ENCODE measurements around the gene KCNK17. TPM values are rescaled to one million over a fixed set of nuclear protein-coding genes. Genes with fewer than 3 reads are reported as not detected.

The KCNK17 gene
- total RNA-seq, 1 donor from 2014 or later = not detected

DNA sequence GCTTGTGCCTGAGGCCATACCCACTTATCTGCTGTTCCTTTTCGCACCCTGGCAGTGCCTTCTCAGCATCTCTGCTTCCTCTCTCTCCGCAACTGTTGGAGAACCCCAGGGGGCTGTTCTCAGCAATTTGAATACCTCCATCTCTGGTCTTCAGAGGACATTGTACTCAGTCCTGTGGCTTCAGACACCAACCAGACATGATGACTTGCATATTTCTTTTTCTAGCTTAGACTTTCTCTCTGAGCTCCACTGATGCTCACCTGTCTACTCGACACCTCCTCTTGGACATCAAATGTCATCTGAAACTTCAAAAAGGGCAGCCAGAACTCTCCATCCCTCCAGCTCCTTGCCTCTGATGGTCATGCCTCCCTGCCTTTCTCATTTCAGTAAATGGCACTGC is 27.1 kb upstream of the KCNK17 start:
- no peaks in the 10 kb centered on the region for H3K36me3 ChIP-seq (ENCODE audit: insufficient read depth, low read length)
- H3K4me1 ChIP-seq (ENCODE audit: insufficient read depth, low read length) = no peaks in the 10 kb centered on the region
- H2AFZ ChIP-seq (ENCODE audit: low read depth, low read length) = no peak overlapping the region
- H3K27ac ChIP-seq (ENCODE audit: low read depth, low read length) = no peak overlapping the region
- FAIRE-seq (no peak), DNase-seq (ENCODE audit: low read depth) (no peak)
- H3K27me3 Mint-ChIP-seq (ENCODE audit: low read depth, unreplicated experiment) = peaks cover 19% of the 10 kb centered on the region
- no peaks in the 10 kb centered on the region for H3K79me2 ChIP-seq (ENCODE audit: insufficient read depth, low read length)
- H3K36me3 Mint-ChIP-seq (ENCODE audit: low read depth, unreplicated experiment) = no peaks in the 10 kb centered on the region
- H3K9ac ChIP-seq (ENCODE audit: low read length) = no peak overlapping the region
- H3K9me3 Mint-ChIP-seq (ENCODE audit: unreplicated experiment) = peaks cover 2% of the 10 kb centered on the region
- no peak overlapping the region for H3K4me3 Mint-ChIP-seq (ENCODE audit: unreplicated experiment)
- no peaks in the 10 kb centered on the region for H3K9me3 ChIP-seq (ENCODE audit: insufficient read depth, low read depth, low read length)
- H3K4me2 ChIP-seq (ENCODE audit: low read length) = no peak overlapping the region
- H4K20me1 ChIP-seq (ENCODE audit: insufficient read depth, low read length) = no peaks in the 10 kb centered on the region
- H3K27ac Mint-ChIP-seq (ENCODE audit: unreplicated experiment) = no peak overlapping the region
- TF ChIP-seq, protein P1, sequence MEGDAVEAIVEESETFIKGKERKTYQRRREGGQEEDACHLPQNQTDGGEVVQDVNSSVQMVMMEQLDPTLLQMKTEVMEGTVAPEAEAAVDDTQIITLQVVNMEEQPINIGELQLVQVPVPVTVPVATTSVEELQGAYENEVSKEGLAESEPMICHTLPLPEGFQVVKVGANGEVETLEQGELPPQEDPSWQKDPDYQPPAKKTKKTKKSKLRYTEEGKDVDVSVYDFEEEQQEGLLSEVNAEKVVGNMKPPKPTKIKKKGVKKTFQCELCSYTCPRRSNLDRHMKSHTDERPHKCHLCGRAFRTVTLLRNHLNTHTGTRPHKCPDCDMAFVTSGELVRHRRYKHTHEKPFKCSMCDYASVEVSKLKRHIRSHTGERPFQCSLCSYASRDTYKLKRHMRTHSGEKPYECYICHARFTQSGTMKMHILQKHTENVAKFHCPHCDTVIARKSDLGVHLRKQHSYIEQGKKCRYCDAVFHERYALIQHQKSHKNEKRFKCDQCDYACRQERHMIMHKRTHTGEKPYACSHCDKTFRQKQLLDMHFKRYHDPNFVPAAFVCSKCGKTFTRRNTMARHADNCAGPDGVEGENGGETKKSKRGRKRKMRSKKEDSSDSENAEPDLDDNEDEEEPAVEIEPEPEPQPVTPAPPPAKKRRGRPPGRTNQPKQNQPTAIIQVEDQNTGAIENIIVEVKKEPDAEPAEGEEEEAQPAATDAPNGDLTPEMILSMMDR (IDR thresholded peaks at IDR 0.05; ENCODE audit: insufficient read depth, low read depth, low read length) = no peak
- no peak for TF ChIP-seq EZH2 (IDR thresholded peaks at IDR 0.05; ENCODE audit: insufficient read depth, low read length)
- peaks cover 4% of the 10 kb centered on the region for H3K4me1 Mint-ChIP-seq (ENCODE audit: low read depth, unreplicated experiment)
- H3K27me3 ChIP-seq (ENCODE audit: insufficient read depth, low read length) = no peaks in the 10 kb centered on the region
- H3K4me3 ChIP-seq (ENCODE audit: insufficient read depth, low read depth, low read length) = no peak overlapping the region

DNA sequence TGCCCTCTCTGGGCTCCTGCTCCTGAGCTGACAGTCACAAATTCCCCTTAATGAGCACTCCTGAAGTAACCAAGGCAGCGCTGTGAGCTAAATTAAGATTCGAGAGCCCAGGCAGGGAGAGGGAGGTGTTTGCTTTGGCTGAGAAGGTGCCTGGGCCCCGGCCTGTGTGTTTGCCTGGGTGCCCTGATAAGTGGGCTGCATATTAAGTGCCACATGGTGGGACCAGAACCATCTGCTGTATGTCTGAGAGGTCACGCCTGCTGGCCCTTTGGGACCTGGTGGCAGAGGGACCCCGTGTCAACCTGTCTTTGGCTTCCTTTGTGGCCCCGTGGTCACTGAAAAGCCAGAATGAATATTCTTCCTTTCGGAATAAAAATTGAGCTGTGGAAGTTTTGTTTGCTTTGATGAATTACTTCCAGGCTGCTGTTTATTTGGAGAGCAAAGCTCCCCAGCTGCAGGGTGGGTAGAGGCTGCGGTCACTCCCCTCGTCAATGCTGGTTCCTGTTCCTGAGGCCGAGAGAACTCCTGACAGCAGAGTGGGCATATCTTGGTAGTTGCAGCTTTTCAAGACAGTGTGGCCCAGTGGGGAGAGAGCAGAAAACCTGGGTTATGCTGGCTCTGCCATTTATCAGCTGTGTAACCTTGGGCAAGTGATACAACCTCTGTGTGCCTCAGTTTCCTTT is 25.8 kb upstream of the KCNK17 start:
- H3K27ac ChIP-seq (ENCODE audit: low read depth, low read length) = no peak overlapping the region
- H3K27me3 ChIP-seq (ENCODE audit: insufficient read depth, low read length) = no peaks in the 10 kb centered on the region
- H3K4me2 ChIP-seq (ENCODE audit: low read length) = no peak overlapping the region
- no peaks in the 10 kb centered on the region for H4K20me1 ChIP-seq (ENCODE audit: insufficient read depth, low read length)
- Mint-ChIP-seq H3K4me1 (ENCODE audit: low read depth, unreplicated experiment) (peaks cover 11% of the 10 kb centered on the region), H3K4me3 (ENCODE audit: unreplicated experiment) (no peak overlapping the region), H3K27me3 (ENCODE audit: low read depth, unreplicated experiment) (peaks cover 14% of the 10 kb centered on the region), H3K36me3 (ENCODE audit: low read depth, unreplicated experiment) (no peaks in the 10 kb centered on the region), H3K9me3 (ENCODE audit: unreplicated experiment) (peaks cover 2% of the 10 kb centered on the region), H3K27ac (ENCODE audit: unreplicated experiment) (no peak overlapping the region)
- H3K9ac ChIP-seq (ENCODE audit: low read length) = no peak overlapping the region
- H3K4me1 ChIP-seq (ENCODE audit: insufficient read depth, low read length) = no peaks in the 10 kb centered on the region
- no peaks in the 10 kb centered on the region for H3K9me3 ChIP-seq (ENCODE audit: insufficient read depth, low read depth, low read length)
- no peak for FAIRE-seq
- no peak for TF ChIP-seq EZH2 (IDR thresholded peaks at IDR 0.05; ENCODE audit: insufficient read depth, low read length)
- TF ChIP-seq, protein P1 (IDR thresholded peaks at IDR 0.05; ENCODE audit: insufficient read depth, low read depth, low read length) = no peak
- no peak overlapping the region for H2AFZ ChIP-seq (ENCODE audit: low read depth, low read length)
- H3K36me3 ChIP-seq (ENCODE audit: insufficient read depth, low read length) = no peaks in the 10 kb centered on the region
- no peak overlapping the region for H3K4me3 ChIP-seq (ENCODE audit: insufficient read depth, low read depth, low read length)
- H3K79me2 ChIP-seq (ENCODE audit: insufficient read depth, low read length) = no peaks in the 10 kb centered on the region
- no peak for DNase-seq (ENCODE audit: low read depth)

Measured in astrocyte (in vitro differentiated cells and primary cell).